GM18873 (cell line): ENCODE measurements around the gene CXADR.
"Not testable (repeated sequence)": the region's sequence is repeated elsewhere in the genome, so short reads cannot be mapped to it uniquely, and the experiment has no call there.

Source experiments
- ATAC-seq: cut with Tn5 transposase; IDR thresholded peaks from one replicate; pipeline ENCODE4 v1.9.1; 2021; ENCODE audit warnings: mild to moderate bottlenecking, moderate library complexity, moderate number of reproducible peaks; ENCODE audit not compliant: unreplicated experiment, low FRiP score

Gene CXADR

GRCh38 chr21:17501107-17502006 is 11.5 kb upstream of the CXADR start:
- no peak for ATAC-seq

- not testable (repeated sequence) for ATAC-seq
Measured at GRCh38 chr21:17502985-17503384, 9.9 kb upstream of the CXADR start.

- ATAC-seq, result no peak
Measured at GRCh38 chr21:17506951-17507350, 5.9 kb upstream of the CXADR start.

- no peak for ATAC-seq
Measured at GRCh38 chr21:17507591-17507990, 5.3 kb upstream of the CXADR start.

- no peak for ATAC-seq
Measured at GRCh38 chr21:17513214-17514123, 626 bp downstream of the CXADR start.

GRCh38 chr21:17514124-17514845 is 1.4 kb downstream of the CXADR start:
- ATAC-seq, result no peak

GRCh38 chr21:17517008-17517407 is 4.2 kb downstream of the CXADR start:
- ATAC-seq, result not testable (repeated sequence)

- no peak for ATAC-seq
Measured at GRCh38 chr21:17519208-17519738, 6.4 kb downstream of the CXADR start.

GRCh38 chr21:17519965-17520609 is 7.2 kb downstream of the CXADR start:
- ATAC-seq, result no peak

GRCh38 chr21:17523007-17523451 is 10.2 kb downstream of the CXADR start:
- ATAC-seq, result no peak

- not testable (repeated sequence) for ATAC-seq
Measured at GRCh38 chr21:17523979-17524494, 11.2 kb downstream of the CXADR start.

- ATAC-seq, result no peak
Measured at GRCh38 chr21:17524635-17525034, 11.8 kb downstream of the CXADR start.

GRCh38 chr21:17526776-17527175 is 13.9 kb downstream of the CXADR start:
- no peak for ATAC-seq

GRCh38 chr21:17527240-17527639 is 14.4 kb downstream of the CXADR start:
- no peak for ATAC-seq

GRCh38 chr21:17527711-17528110 is 14.9 kb downstream of the CXADR start:
- ATAC-seq, result no peak

- no peak for ATAC-seq
Measured at GRCh38 chr21:17529648-17530047, 16.8 kb downstream of the CXADR start.

- no peak for ATAC-seq
Measured at GRCh38 chr21:17532292-17532691, 19.4 kb downstream of the CXADR start.

GRCh38 chr21:17536381-17536780 is 23.5 kb downstream of the CXADR start:
- ATAC-seq, result no peak

- no peak for ATAC-seq
Measured at GRCh38 chr21:17537299-17537698, 24.5 kb downstream of the CXADR start.

- no peak for ATAC-seq
Measured at GRCh38 chr21:17538576-17538975, 25.7 kb downstream of the CXADR start.
